ENCODE measurements around the gene PSAP. TPM values are rescaled to one million over a fixed set of nuclear protein-coding genes. Genes with fewer than 3 reads are reported as not detected.

PSAP gene
- total and polyA plus RNA-seq, 9 donors: 632 to 3,407 (median 1,118) TPM

DNA sequence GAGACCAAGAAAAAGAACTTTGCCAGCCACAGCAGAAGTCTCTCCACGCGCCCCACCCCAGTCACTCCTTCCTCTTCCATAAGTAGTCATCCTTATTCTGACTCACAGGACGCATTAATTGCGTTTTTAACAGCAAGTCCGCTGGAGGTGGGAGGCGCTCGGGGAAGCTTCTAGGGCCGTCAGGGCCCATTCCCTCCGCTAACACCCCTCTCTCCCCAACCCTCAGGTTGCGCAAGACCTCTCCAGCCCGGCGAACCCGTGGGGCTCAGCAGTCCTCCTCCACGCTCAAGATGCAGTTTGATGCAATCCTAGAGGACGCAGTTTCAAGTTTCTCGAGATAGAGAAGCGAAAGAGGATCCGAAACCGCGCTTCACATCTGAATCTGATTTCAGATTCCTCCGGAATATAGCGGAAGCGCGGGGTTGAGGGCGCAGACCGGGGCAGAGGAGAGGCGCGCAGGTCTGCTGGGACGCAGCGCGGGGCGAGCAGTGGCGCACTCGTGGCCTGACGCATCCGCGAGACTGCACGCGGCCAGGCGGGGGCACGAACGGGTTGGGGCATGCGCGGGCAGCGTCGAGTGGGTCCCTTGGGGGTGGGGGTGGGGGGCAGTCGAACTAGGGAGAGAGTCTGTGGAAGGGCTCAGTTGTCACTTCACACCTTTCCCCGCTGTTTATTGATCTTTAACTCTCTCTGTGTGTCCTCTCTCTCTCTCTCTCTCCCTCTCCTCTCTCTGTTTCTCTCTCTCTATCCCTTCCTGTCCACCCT, 37.8 kb upstream of the PSAP start:
- TF ChIP-seq POLR2A (IDR thresholded peaks at IDR 0.05) (peak; percentile 87), EP300 (IDR thresholded peaks at IDR 0.05) (peak; percentile 66)
- TF ChIP-seq, protein P1, sequence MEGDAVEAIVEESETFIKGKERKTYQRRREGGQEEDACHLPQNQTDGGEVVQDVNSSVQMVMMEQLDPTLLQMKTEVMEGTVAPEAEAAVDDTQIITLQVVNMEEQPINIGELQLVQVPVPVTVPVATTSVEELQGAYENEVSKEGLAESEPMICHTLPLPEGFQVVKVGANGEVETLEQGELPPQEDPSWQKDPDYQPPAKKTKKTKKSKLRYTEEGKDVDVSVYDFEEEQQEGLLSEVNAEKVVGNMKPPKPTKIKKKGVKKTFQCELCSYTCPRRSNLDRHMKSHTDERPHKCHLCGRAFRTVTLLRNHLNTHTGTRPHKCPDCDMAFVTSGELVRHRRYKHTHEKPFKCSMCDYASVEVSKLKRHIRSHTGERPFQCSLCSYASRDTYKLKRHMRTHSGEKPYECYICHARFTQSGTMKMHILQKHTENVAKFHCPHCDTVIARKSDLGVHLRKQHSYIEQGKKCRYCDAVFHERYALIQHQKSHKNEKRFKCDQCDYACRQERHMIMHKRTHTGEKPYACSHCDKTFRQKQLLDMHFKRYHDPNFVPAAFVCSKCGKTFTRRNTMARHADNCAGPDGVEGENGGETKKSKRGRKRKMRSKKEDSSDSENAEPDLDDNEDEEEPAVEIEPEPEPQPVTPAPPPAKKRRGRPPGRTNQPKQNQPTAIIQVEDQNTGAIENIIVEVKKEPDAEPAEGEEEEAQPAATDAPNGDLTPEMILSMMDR (IDR thresholded peaks at IDR 0.05): peak in 1 of 3 donors; percentile 18
- intact Hi-C loops (cut with DNase I): loop anchor here in 1 of 4 donors (2.0 kb wide), 1 partner anchor 38 kb away; the partner anchor contains the start of gene PSAP
- 0 to 1% (median 0%) methylated on average over 46 to 48 of the region's 48 CpGs for WGBS, 3 donors
- Histone ChIP-seq H3K4me3 (peak overlapping the region; percentile 51), H3K36me3 (no peaks in the 10 kb centered on the region), H3K4me1 (ENCODE audit: insufficient read depth) (peaks cover 11% of the 10 kb centered on the region), H3K9me3 (no peaks in the 10 kb centered on the region), H3K27me3 (no peaks in the 10 kb centered on the region), H3K27ac (peak overlapping the region; percentile 79 to 92)
- DNase-seq: peak; percentile 88 to 95 (median 91)

- H3K9me3 ChIP-seq: no peaks in the 10 kb centered on the region
- TF ChIP-seq, protein P1 (IDR thresholded peaks at IDR 0.05): no peak
- no peak for TF ChIP-seq EP300 (IDR thresholded peaks at IDR 0.05)
- no peak for TF ChIP-seq POLR2A (IDR thresholded peaks at IDR 0.05)
- intact Hi-C loops (cut with DNase I): loop anchor here in 1 of 4 donors (2.0 kb wide), 1 partner anchor 37 kb away; the partner anchor contains the start of gene PSAP
- peak overlapping the region; percentile 51 for H3K4me3 ChIP-seq
- H3K4me1 ChIP-seq (ENCODE audit: insufficient read depth): peaks cover 11% of the 10 kb centered on the region
- 4 to 9% (median 6%) methylated on average over 8 of the region's 8 CpGs for WGBS, 3 donors
- DNase-seq: peak in 1 of 5 donors; percentile 67
- H3K36me3 ChIP-seq: no peaks in the 10 kb centered on the region
- peak overlapping the region; percentile 79 to 92 for H3K27ac ChIP-seq
- H3K27me3 ChIP-seq: no peaks in the 10 kb centered on the region
Measured at GRCh38 chr10:71888248-71888622, 37.2 kb upstream of the PSAP start.

- TF ChIP-seq, protein P1 (IDR thresholded peaks at IDR 0.05): no peak
- no peak for TF ChIP-seq POLR2A (IDR thresholded peaks at IDR 0.05)
- TF ChIP-seq EP300 (IDR thresholded peaks at IDR 0.05): no peak
- H3K4me1 ChIP-seq (ENCODE audit: insufficient read depth): peaks cover 11% of the 10 kb centered on the region
- DNase-seq: no peak
- no peaks in the 10 kb centered on the region for H3K27me3 ChIP-seq
- intact Hi-C loops (cut with DNase I): loop anchor here in 1 of 4 donors (2.0 kb wide), 1 partner anchor 37 kb away; the partner anchor contains the start of gene PSAP
- H3K27ac ChIP-seq: peak overlapping the region; percentile 79 to 92
- no peaks in the 10 kb centered on the region for H3K9me3 ChIP-seq
- WGBS, 3 donors: 65 to 70% (median 70%) methylated on average over 4 of the region's 4 CpGs
- H3K36me3 ChIP-seq: no peaks in the 10 kb centered on the region
- H3K4me3 ChIP-seq: peak overlapping the region; percentile 51
Measured at GRCh38 chr10:71887743-71888142, 36.7 kb upstream of the PSAP start.

- intact Hi-C loops (cut with DNase I): no loop called here
- H3K27me3 ChIP-seq: no peaks in the 10 kb centered on the region
- H3K36me3 ChIP-seq: no peaks in the 10 kb centered on the region
- no peak overlapping the region for H3K4me3 ChIP-seq
- H3K9me3 ChIP-seq: no peaks in the 10 kb centered on the region
- 69 to 75% (median 75%) methylated on average over 10 of the region's 10 CpGs for WGBS, 3 donors
- H3K4me1 ChIP-seq (ENCODE audit: insufficient read depth): peaks cover 3% of the 10 kb centered on the region
- no peak for DNase-seq
- TF ChIP-seq, protein P1 (IDR thresholded peaks at IDR 0.05): no peak
- H3K27ac ChIP-seq: no peak overlapping the region
Measured at GRCh38 chr10:71882813-71883659, 32.0 kb upstream of the PSAP start.
